ENCODE measurements around the gene PTPRN2.
A peak's percentile ranks its signal among the peaks of the same experiment; 100 is the strongest.
"Not testable (repeated sequence)": the region's sequence is repeated elsewhere in the genome, so short reads cannot be mapped to it uniquely, and the experiment has no call there.

PTPRN2 gene

GRCh38 chr7:158395349-158395748 lies 192.3 kb downstream of the PTPRN2 start:
- DNase-seq: no peak

DNA sequence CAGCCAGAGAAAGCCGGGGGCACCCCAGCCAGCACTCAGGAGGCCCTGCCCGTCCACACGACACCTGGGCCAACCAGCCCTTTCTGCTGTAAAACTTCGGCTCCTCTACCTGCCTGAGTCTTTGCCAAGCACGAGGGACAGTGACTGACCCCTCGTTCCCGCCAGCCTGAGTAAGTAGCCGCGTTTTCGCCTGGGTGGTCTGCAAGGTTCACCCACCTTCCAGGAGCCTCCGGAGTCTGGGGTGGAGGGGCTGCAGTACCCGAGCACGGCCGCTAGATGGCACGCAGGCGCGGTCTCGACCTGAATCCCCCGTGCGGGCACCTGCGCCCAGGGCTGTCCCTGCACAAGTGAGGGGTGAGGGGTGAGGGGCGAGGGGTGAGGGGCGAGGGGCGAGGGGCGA lies 192.7 kb downstream of the PTPRN2 start:
- peak; percentile 32 for DNase-seq

DNA sequence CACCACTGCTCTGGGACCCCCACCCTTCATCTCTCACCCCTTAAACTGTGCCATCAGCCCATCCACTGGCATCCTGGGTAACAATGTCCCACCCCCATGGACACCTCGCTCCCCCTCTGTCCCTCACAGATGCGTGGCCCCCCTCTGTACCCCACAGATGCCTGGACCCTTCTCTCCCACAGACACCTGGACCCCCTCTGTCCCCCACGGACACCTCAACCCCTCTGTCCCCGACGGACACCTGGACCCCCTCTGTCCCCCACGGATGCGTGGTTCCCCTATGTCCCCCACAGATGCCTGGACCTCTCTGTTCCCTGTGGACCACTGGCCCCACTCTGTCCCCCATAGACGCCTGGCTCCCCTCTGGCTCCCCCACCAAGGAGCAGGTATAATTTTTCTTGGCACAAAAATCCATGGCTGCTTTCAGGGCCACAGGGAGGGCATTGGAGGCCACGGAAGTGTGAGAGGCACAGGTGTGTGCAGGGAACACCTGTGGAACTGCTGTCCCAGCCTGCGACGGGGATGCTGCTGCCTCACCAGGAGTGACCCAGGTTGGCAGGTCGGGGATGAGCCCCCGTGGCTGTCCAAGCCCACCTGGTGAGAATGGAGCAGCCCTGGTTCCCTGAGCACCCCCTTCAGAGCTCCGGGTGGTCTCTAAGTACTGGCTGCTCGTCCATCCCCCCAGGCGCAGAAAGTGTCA lies 193.5 kb downstream of the PTPRN2 start:
- no peak for DNase-seq

GRCh38 chr7:158392251-158392650 lies 195.4 kb downstream of the PTPRN2 start:
- DNase-seq: no peak

DNA sequence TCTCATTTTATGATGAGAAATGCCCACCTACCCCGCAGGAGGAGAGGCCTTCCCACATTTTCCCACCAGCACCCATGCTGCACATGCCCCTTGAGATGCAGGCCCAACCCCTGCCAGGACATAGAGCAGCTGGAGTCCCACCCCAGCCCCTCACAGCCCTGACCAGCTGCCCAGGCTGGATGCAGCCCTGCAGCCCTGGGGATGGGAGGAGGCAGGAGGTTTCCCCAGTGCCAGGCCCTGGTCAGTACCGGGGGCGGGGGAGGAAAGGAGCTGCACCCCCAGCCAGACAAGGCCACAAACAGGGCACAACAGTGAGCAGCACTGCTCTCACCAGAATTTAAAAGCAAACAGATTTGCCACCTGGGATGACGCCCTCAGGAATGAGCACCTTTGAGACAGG lies 196.1 kb downstream of the PTPRN2 start:
- DNase-seq: no peak

DNA sequence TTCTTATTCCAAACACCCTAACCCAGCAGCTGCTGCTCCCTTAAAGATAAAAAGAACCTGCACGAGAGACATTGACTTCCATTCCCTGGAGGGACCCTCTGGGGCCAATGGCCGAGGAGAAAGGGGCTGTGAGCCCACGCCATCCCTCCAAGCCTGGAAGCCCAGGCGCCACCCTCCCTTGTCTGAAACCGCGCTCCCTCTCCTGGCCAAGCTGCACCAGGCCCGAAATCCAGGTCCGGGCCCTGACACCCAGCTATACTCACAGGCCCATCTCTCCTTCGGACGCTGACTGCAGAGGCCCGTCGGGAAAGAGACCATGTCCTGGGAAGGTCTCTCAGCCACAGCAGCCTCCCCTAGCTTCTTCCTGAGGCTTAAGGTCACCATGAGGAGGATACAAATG lies 196.5 kb downstream of the PTPRN2 start:
- DNase-seq: no peak

DNA sequence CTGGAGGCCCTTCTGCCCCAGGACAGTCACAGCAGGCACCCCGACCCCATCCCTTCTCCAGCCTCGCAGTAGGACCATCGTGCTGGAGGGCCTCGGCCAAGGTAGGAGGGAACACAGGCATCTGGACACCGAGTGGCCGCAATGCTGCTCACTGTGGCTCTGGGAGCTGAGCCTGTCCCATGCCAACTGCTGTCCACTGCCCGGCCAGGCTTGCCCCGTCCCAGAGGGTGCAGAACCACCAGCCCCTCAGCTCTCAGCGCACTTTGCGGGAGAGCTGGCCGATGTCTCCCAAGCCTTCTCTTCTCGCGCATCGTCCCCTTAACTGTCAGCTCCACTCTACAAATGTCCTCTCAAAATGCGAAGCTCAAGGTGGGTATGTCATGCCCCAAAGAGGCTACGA lies 197.2 kb downstream of the PTPRN2 start:
- DNase-seq: no peak

DNA sequence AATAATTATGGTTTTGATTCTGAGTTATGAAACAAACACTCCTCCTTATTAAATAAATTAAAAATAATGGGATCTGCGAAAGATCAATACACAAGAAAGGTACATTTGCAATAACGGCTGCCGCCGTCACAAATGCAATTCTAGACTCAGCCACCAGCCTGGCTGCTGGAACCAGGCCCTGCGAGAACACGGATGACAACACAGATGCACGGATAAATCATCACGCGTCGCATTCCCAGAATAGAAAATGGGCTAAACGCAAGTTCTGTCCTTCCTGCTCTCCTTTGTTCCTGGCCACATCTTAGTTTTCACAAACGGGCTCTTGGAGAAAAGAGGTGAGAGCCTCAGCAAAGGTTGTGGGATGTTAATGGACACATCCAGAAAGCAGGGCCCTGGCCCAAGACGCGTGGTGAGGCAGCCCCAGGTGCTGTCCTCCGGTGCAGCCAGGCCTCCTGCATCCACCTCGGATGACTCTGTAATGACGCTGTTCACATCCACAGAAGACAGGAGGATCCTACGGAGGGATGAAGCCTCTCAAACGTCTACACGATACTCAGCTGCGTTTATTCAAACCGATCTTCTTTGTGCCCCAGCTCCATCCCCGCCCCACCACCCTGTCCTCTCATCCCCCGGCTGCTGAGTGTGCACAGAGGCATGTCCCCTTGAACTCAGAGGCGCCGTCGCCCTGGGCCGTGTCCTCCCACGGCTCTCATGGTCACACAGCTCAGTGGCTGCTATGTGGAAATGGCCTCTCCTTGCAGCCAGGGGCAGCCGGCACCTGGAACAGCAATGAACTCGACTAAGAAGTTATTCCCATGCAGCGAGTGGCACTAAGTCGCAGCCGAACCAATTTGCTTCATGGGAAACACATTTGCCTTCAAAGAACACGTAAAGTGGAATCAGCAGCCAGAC lies 197.9 kb downstream of the PTPRN2 start:
- DNase-seq: no peak

GRCh38 chr7:158388928-158389327 lies 198.7 kb downstream of the PTPRN2 start:
- no peak for DNase-seq

- no peak for DNase-seq
Observed at GRCh38 chr7:158388072-158388471, 199.6 kb downstream of the PTPRN2 start.

- DNase-seq: no peak
Observed at GRCh38 chr7:158387546-158387891, 200.1 kb downstream of the PTPRN2 start.

DNA sequence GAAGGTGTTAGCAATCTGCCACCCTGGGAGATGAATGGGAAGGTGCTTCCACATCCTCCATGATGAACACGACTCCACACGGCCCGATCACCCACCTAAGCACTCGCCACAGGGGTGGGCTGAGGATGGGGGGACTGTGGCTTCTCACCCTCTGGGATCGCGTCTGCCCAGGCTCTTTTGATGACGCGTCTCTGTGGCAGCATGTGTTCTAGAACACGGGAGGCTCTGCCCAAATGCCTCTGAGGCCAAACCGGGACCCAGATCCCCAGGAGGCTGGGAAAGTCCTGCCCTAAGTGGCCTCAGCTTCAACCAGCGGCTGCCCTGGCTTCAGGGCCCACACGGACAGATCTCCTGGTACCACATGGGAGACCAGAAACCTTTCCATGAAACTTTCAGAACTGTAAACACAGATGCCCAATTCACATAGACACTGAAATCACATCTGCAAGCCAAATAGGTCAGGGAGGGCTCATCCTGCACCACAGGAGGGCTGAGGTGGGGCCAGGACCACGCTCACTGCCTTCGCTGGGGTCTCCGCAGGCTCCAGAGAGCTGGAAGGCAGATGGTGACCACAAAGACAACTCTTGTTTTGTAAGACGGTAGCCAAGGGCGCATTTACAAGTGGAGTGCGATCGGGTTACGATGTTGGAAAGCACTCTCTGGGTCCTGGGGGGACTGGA lies 200.6 kb downstream of the PTPRN2 start:
- no peak for DNase-seq

DNA sequence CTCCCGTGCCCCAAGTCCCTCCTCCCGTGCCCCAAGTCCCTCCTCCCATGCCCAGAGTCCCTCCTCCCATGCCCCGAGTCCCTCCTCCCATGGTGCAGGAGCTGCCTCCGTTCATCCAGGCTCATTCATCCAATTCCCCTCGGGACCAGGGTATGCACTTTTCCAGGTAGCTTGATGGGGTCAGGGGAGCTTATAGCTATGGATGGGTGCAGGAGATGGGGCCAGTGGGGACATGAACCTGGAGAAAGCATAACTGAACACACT lies 201.3 kb downstream of the PTPRN2 start:
- DNase-seq: no peak

GRCh38 chr7:158385496-158386354 lies 201.9 kb downstream of the PTPRN2 start:
- DNase-seq: not testable (repeated sequence)

- DNase-seq: no peak
Observed at GRCh38 chr7:158384746-158385145, 202.9 kb downstream of the PTPRN2 start.

- no peak for DNase-seq
Observed at GRCh38 chr7:158383665-158384064, 204.0 kb downstream of the PTPRN2 start.

- DNase-seq: no peak
Observed at GRCh38 chr7:158382363-158383254, 205.0 kb downstream of the PTPRN2 start.

DNA sequence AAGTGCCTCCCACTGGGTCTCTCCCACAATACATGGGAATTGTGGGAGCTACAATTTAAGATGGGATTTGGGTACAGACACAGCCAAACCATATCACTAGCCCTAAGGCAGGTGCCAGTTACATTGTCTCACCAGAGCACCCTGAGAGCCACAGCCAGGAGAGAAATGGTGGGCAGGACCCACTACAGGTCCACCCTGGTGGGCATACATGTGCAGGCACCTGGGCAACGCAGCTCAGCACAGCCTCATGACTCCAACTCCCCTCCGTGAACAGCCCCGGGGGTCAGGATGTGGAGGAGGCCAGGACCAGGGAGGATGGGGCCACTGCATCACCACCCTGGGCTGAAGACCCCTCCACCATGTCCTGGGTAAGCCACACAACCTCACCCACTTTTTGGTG lies 205.7 kb downstream of the PTPRN2 start:
- no peak for DNase-seq

- DNase-seq: no peak
Observed at GRCh38 chr7:158378978-158379377, 208.6 kb downstream of the PTPRN2 start.

DNA sequence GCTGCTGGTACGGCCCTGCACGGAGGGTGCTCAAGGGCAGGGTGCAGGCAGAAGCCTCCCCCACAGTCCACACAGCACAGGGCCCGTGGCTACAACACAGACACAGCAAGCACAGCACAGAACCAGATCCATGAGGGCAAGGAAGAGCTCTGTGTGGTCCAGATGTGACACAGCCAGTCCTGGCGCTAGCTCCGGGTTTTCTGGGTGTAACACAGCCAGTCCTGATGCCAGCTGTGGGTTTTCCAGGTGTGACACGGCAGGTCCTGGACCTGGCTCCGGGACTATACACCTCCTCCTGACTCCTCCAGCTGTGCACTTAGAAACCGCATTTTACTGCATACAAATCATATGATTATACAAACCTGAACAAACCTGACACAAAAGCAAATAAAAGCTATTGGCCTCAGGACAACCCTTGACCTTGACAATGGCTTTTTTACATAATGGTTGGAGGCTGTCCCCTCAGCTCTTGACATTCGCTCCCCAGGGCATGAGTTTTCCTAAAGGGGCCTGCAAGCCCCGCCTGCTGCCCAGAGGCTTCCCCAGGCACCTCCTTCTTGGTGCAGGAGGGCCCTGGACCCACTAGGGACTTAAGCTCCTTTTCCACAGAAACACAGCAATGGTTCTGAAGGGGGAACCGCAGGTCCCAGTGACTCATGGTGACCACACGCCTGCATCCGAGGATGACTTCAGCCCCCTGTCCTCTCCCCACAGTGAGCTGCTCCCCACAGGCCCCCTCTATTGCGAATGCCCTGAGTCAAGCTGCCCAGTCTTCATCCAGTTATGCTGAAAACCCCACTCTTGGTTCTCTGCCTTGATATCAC lies 209.6 kb downstream of the PTPRN2 start:
- DNase-seq: no peak

GRCh38 chr7:158376839-158377186 lies 210.8 kb downstream of the PTPRN2 start:
- not testable (repeated sequence) for DNase-seq
